Retinal pigment epithelial cell (primary cell): ENCODE results near the gene ADIPOR1.

Experiments
- DNase-seq: peaks from one replicate; pipeline ENCODE4 v3.0.0-alpha.2; 2010; ENCODE audit warnings: low read depth
- H3K4me3 ChIP-seq: 2 replicates; pipeline ENCODE4 v1.5.1; 2011; ENCODE audit warnings: mild to moderate bottlenecking, low read length, control low read depth, moderate library complexity
- CTCF ChIP-seq: conservative IDR thresholded peaks from 2 replicates; pipeline ENCODE4 v1.5.1; 2011; ENCODE audit warnings: low read depth, low read length, control low read depth, inconsistent platforms

Gene ADIPOR1

DNA sequence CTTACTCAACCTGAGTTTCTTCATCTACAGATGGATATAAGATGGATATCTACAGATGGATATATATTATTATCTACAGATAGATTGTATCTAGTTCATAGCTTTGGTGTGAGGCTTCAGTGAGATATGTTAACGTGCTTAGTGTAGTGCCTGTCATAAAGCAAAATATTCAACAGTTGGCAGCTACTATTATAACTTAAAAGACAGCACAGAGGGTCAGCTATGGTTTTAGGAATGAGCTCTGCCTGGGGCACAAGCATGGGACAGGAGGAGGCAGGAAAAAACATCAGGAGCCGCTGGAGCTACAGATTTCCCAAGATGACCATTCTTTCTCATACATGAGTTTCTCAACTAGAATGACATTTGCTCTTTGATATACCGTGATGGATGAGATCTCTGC, 10.2 kb upstream of the ADIPOR1 start:
- H3K4me3 ChIP-seq: no peak overlapping the region

GRCh38 chr1:202967684-202968281, 9.7 kb upstream of the ADIPOR1 start:
- H3K4me3 ChIP-seq: peak overlapping the region; percentile 66
- no peak for DNase-seq
- peak; percentile 4 for TF ChIP-seq CTCF

More for the DNA sequence above, 10.2 kb upstream of the ADIPOR1 start:
- TF ChIP-seq CTCF: no peak
- no peak for DNase-seq

DNA sequence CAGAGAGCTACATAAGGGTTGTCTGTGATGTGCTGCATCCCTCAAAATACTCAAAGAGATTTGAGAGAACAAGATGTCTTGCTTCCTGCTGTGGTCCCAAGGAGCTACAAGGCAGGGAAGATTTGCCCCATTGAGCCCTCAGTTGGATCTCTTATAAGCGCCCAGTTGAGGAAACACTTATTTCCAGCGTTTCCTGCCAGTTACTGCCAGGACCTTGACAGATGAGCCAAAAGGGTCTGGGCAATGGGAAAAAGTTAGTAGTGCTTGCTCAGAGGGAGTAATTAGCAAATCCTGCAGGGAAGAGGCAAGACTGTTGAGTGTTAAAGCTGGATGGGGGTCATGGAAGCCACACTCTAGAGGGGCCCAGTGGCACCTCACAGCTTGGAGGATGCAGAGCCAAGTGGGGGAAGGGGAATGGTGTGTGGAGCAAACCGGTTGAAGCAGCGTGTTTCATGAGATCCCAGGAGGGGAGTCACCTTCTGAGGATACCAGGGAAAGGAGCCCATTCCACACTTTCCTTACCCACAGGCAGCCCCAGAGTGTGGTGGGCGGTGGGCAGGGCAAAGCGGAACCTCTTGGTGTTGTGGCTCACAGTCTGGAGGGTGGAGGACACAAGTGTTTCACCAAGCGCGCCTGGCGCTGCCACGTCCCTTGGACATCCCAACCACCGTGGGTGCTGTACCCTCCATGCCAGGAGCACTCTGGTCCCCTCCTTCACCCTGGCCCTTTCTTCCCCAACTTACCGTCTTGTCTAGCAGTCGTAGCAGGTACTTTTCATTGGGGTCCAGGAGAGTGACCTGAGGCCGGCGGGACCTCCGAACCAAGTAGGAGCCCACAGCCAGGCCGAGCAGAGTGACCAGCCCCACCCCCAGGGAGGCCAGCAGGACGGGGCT, 8.1 kb upstream of the ADIPOR1 start:
- DNase-seq: no peak
- TF ChIP-seq CTCF: no peak
- peak overlapping the region; percentile 95 for H3K4me3 ChIP-seq

DNA sequence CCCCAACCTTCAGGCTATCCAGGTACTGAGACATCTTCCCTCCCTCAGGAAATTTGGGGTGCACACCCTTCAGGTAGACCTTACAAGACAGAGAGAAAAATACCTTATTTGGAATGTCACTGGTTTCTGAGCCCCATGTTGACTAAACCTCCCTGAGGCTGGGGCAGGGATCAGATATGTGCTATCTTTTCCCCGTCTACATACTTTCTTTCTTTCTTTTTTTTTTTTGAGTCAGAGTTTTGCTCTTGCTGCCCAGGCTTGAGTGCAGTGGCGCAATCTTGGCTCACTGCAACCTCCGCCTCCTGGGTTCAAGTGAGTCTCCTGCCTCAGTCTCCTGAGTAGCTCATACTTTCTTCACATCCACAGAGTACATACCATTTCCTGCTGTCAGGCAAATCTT, 7.3 kb upstream of the ADIPOR1 start:
- no peak for DNase-seq
- no peak overlapping the region for H3K4me3 ChIP-seq
- no peak for TF ChIP-seq CTCF

- DNase-seq: no peak
- no peak for TF ChIP-seq CTCF
- H3K4me3 ChIP-seq: no peak overlapping the region
These were observed 6.8 kb upstream of the ADIPOR1 start for GRCh38 chr1:202964791-202965410.

DNA sequence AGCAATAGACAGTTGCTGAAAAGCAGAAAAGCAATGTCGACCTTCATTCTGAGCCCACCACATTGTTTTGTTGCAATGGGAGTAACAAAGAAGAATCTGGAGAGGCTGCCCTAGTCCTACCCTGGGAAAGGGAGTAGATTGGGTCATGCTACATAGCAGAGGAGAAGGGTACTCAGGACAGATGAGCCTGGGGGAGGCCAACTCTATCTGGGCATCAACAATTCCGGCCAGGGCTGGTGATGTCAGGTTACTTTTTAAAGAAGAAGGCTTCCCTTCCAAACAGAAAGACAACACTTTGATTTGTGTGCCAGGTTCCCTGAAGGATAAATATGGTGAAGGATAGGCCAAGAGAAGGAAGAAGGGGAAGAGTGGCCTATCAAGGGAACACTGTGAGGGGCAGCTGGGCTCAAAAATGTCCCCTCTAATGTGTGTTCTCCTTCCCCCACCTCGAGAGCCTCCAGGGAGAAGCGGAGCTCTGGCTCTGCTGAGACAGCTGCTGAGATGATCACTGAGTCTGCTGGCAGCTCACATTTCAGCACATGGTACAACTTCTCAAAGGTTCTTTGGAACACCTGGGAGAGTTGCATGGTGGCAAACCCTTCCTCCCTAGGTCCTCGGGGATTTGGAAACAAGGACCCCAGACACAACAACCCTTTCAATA, 3.2 kb upstream of the ADIPOR1 start:
- TF ChIP-seq CTCF: no peak

More for the DNA sequence above, 3.2 kb upstream of the ADIPOR1 start:
- no peak for DNase-seq
- H3K4me3 ChIP-seq: no peak overlapping the region
